ENCODE measurements around the gene RTF1.
"Not testable (repeated sequence)": the region's sequence is repeated elsewhere in the genome, so short reads cannot be mapped to it uniquely, and the experiment has no call there.

RTF1 gene

DNA sequence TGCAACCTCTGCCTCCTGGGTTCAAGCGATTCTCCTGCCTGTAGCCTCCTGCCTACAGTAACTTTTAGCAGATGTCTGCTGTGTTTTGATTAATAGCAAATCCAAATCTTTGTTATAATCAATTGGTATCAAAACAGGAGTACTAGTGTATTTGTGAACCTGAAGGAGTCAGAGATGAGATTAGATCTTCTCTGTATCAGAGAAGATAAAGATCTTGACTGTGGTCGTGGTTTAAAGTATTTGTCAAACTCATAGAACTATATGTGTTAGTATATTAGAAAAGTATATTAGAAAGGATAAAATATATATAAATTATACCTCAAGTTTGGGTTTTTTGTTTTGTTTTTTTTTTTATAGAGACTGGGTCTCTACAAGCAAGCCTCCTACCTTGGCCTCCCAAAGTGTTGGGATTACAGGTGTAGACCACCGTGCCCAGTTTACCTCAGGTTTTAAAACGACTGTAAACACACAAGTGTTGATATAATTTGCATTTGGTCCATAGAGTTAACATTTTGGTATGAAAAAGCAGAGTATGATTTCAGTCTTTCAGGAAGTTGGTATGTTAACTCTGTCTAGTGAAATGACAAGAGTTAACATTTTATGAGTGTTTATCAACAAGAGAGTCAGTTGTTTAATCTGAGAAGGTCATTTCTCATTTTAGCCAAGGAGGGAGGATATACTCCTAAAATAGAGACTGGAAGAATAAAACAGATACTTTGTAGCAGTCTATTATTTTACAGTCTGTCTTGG, 18.3 kb downstream of the RTF1 start:
- DNase-seq = no peak
- intact Hi-C loops (cut with DNase I) = no loop called here

DNA sequence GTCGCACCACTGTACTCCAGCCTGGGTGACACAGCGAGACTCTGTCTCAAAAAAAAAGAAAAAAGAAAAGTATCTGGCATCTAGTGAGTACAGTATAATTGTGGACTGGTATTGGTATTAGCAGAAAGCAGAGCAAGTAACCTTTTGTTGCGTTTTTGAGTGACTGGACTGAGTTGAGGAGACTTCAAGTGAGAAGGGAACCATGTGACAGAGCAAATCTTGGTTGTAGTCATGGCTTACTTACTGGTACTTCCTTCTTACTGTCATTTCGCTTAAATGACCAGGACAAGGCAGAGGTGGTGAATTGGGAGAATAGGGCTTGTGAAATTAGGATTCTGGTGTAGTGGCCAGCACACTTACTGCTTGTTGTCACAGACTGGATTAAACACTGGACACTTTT, 20.6 kb downstream of the RTF1 start:
- DNase-seq = no peak
- intact Hi-C loops (cut with DNase I) = no loop called here

DNA sequence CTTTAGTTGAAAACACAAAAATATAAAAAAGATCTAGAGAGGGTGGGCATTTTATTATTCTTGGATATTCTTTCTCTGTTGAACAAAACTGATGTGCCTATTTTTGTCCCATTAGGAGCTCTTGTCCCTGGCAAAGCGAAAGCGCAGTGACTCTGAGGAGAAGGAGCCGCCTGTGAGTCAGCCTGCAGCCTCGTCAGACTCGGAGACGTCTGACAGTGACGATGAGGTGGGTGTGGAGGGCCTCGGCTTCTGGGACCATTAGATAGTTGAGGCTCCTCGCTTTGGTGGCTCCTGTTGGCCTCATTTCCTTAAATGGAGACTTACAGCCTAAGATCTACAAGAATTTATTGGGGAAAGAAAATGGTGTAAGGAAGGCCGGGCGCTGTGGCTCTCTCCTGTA, 21.3 kb downstream of the RTF1 start:
- DNase-seq = peak in 6 of 10 donors; percentile 12 to 90 (median 42)
- intact Hi-C loops (cut with DNase I) = no loop called here

DNA sequence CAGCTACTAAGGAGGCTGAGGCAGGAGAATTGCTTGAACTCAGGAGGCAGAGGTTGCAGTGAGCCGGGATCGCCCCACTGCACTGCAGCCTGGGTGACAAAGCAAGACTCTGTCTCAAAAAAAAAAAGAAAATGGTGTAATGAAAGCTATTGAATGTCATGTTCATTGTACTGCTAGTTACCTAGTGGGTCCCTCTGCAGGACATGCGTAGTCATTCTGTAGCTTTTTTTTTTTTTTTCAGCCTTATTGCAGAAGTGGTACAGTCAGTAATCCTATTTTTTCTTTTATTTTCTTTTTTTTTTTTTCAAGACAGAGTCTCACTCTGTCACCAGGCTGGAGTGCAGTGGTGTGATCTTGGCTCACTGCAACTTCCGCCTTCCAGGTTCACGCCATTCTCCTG, 21.9 kb downstream of the RTF1 start:
- peak in 1 of 10 donors; percentile 50 for DNase-seq
- intact Hi-C loops (cut with DNase I) = not testable (repeated sequence)

DNA sequence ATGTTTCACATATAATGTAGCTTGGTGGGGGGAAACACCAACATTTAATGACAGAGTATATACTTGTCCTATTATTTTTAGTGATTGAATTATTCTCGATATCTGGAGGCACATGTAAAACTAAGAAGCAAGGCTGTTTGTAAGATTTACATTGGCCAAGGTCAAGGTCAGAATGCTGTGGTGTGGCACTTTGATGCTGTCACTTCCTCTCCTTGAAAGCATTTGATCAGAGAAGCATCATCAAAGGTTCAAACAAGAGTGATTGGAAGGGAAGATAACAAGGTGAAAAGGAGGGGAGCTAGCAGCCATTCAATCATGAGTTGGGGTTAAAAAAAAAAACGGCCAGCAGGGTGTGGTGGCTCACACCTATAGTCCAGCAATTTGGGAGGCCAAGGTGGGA, 26.4 kb downstream of the RTF1 start:
- DNase-seq = no peak
- intact Hi-C loops (cut with DNase I) = no loop called here

DNA sequence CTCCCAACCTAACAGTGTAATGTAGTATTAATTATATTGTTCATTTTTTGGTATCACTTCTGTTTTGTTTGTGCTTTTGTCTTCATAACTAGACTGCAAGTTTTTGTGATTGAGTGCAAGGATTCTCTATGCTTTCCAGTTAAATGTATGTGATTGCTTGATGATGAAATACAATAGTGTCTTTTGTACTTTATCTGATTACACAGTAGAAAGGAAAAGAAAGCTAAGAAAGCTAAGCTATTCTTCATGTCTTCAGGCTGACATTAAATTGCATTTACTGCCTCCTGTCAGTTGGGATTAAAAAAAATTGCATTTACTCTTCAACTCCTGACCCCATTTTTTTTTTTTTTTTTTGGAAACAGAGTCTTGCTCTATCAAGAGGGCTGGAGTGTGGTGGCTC, 28.5 kb downstream of the RTF1 start:
- intact Hi-C loops (cut with DNase I) = no loop called here
- no peak for DNase-seq

DNA sequence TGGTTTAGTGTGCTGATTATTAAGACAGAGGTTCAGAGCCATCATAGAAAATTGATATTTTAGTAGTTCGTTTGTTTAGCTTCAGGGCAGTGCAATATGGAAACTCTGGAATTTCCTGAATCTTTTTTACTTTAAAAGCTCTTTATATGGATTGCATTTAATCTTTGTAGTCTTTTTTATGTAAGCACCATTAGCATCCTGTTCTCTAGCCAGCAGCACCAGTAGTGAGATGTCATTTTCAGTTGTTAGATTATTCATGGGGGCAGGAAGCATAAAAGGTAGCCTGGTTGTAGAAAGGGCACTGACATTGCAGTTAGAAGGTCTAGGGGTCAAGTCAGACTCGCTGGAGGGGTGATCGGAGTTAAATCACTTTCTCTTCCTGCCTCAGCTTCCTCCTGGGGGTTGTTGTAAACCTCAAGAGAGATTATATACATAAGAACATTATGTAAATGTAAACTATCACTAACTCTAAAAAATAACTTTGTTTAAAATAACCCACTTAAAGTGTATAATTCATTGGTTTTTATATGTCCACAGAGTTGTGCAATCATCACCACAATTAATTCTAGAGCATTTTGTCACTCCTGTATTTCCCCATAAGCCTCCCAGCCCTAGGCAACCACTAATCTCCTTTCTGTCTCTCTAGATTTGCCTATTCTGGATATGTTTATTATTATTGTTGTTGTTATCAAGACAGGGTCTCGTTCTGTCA, 45.3 kb downstream of the RTF1 start:
- intact Hi-C loops (cut with DNase I) = loop anchor here (10.0 kb wide), 1 partner anchor 353 kb away; no protein-coding TSS in a partner anchor
- no peak for DNase-seq

DNA sequence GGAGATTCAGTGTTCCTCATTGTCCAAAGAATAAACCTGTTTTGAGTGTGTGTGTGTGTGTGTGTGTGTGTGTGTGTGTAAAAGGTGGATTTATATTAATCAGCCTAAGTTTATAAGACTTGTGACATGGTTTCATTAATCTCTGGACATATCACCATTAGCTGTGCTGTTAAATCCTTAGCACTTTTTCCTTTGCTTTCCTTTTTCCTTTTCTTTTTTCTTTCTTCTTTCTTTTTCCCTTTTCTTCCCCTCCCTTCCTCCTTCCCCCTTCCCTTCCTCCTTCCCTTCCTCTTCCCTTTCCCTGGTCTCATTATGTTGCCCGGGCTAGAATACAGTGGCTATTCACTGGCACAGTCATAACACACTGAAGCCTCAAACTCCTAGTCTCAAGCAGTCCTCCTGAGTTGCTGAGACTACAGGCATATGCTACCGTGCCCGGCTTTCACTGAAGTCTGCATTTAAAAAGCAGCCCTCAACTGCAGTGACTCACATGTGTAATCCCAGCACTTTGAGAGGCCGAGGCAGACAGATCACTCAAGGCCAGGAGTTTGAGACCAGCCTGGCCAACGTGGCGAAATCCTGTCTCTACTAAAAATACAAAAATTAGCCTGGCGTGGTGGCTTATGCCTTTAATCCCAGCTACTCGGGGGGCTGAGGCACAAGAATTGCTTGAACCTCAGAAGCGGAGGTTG, 48.1 kb downstream of the RTF1 start:
- DNase-seq = no peak
- intact Hi-C loops (cut with DNase I) = loop anchor here (10.0 kb wide), 1 partner anchor 350 kb away; no protein-coding TSS in a partner anchor

DNA sequence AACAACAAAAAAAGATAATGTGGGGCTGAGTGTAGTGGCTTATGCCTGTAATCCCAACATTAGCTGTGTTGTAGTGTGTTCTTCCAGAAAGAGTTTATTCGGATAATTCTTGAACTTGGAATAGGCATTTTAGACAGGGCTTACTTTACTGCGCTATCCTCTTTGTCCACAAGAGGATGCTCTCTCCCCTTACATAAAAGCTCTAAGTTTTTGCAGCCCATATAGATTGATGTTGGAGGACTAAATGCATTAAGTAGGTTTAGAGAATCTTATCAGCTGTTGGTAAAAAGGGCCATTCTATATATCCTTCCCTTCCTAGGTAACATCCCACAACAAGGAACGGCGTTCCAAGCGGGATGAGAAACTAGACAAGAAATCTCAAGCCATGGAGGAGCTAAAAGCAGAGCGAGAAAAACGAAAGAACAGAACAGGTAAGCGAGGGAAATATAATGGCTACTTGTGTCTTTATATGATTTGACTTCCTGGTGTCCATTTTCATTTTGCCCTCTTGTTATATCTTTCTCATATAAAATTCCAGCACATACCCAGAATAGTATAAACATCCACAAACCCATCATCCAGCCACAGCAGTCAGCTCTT, 49.0 kb downstream of the RTF1 start:
- intact Hi-C loops (cut with DNase I) = loop anchor here (10.0 kb wide), 1 partner anchor 349 kb away; no protein-coding TSS in a partner anchor
- DNase-seq = no peak

DNA sequence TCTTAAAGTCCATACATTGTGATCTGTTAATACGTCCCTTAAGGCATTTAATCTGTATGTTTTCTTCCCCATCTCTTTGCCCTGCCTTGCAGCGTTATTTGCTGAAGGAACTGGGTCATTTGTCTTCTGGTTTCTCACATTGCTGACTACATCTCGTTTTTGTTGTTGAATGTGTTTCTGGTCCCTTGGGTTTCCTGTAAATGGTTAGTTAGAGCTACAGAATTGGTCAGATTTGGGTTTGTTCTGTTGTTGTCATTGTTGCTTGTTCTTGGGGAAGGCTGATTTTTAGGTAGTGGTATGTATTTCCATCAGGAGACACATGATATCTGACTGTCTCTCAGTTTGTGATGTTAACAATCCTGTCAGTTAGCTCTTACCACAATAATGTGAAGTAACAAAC, 49.8 kb downstream of the RTF1 start:
- no peak for DNase-seq
- intact Hi-C loops (cut with DNase I) = loop anchor here (10.0 kb wide), 1 partner anchor 348 kb away; no protein-coding TSS in a partner anchor

DNA sequence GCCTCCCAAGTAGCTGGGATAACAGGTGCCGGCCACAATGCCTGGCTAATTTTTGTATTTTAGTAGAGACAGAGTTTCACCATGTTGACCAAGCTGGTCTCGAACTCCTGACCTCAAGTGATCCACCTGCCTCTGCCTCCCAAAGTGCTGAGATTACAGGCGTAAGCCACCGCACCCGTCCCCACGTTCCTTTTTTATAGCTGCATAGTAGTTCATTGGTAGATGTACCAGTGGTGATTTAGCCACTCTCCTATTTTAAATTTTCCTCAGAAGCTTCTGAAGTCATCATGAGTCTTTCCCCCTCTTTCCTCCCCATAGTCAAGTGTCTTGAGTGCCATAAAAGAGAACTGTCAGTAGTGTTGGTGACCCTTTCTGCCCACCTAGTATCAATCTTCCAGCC, 52.7 kb downstream of the RTF1 start:
- not testable (repeated sequence) for DNase-seq
- intact Hi-C loops (cut with DNase I) = loop anchor here (10.0 kb wide), 1 partner anchor 345 kb away; no protein-coding TSS in a partner anchor

DNA sequence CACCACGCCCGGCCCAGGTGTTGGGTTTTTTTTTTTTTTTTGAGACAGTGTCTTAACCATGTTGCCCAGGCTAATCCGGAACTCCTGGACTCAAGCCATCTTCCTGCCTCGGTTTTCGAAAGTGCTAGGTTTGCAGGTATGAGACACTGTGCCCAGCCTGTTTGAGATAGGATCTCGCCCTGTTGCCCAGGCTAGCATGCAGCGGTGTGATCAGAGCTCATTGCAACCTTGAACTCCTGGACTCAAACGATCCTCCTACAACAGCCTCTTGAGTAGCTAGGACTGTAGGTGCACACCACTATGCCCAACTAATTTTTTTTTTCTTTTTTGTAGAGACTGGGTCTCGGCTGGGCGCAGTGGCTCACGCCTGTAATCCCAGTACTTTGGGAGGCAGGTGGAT, 56.5 kb downstream of the RTF1 start:
- no peak for DNase-seq
- intact Hi-C loops (cut with DNase I) = no loop called here

DNA sequence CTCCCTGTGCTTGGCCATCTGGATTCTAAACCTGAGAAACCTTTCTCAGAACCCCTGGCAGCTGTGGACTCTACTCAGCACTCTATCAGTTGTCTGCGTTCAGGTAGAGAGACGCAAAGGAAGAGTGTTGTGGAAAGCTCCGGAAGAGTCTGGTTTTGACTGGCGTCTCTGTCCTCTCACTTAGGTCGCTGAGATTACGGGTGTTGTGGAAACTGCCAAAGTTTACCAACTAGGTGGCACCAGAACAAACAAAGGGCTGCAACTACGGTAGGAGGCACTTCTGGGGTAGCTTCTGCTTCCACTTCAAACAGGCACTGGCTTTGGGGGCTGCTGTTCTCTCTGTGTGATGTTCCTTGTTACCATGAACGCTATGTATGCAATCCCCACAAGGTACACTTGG, 57.5 kb downstream of the RTF1 start:
- intact Hi-C loops (cut with DNase I) = no loop called here
- no peak for DNase-seq

DNA sequence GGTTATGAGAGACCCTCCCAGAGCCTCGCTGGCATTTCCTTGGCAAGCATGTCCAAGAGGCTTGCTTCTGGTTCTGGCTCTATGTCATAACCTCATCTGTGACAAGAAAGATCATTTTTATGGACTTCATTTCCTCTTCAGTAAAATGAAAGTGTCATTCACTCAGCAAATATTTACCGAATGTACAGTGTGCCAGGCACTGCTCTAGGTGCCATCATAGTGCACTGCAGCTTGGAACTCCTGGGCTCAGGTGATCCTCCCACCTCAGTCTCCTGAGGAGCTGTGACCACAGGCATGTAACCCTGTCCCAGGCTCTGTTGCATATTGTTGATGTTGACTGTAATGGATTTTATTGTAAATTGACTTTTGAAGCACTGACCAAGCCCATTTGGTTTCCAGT, 58.0 kb downstream of the RTF1 start:
- intact Hi-C loops (cut with DNase I) = no loop called here
- no peak for DNase-seq

DNA sequence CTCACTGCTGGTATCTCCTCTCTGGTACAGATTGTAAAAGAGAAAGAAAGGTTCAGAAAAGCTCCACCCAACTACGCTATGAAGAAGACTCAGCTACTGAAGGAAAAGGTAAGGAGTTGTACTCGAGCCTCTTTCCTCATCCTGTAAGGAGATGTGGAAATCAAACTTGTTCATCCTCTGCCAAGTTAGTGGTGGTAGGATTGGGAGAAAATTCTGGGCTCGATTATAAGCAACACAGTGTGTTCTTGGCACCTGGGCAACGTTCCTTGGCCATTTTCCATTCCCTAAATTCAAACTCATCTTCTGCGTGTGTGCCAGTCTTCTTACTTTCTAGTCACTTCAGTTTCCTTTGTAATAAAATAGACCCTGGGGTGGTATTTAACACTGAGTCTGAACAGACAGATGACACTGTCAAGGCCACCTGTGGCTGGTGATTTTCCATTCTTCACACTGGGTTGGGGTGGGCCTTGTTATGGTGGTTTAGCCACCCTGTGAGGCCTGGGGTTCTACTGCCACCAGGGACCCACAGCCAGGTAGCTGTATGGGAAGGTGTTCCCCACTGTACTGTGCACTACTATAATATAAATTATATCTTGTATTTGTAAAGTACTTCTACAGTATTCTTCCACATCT, 59.6 kb downstream of the RTF1 start:
- DNase-seq = no peak
- intact Hi-C loops (cut with DNase I) = no loop called here

DNA sequence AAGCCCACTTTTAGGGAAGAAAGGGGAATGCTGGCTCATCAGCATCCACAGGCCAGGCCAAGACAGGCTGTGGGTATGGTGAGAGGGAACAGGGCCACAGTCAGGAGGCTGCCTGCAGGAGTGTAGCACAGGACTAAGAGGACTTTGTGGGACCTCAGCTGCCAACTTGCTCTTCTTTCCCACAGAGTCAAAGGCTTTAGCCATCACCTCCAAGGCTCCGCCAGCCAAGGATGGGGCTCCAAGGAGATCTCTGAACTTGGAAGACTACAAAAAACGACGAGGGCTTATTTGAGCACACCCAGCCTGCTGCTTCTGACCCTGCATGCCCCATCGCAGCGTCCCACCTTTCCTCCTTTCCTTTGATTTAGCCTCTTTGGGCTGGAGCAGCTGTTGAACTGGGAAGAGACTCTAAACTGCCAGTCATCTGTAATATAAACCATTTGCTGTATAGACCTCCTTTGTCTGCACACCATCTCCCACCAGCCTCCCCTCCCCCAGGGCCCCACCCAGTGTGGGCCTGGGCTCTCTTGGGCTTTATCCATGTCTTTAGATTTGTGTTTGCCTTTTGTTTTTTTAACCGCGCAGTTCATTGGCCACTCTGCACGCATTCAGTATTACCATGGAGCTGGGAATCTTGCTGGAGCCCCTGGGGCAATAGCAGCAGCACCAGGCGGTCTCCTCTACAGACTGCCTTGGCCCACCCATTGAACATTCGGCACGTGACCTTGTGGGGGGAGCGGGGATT, 63.7 kb downstream of the RTF1 start:
- intact Hi-C loops (cut with DNase I) = no loop called here
- peak in 1 of 10 donors; percentile 22 for DNase-seq

DNA sequence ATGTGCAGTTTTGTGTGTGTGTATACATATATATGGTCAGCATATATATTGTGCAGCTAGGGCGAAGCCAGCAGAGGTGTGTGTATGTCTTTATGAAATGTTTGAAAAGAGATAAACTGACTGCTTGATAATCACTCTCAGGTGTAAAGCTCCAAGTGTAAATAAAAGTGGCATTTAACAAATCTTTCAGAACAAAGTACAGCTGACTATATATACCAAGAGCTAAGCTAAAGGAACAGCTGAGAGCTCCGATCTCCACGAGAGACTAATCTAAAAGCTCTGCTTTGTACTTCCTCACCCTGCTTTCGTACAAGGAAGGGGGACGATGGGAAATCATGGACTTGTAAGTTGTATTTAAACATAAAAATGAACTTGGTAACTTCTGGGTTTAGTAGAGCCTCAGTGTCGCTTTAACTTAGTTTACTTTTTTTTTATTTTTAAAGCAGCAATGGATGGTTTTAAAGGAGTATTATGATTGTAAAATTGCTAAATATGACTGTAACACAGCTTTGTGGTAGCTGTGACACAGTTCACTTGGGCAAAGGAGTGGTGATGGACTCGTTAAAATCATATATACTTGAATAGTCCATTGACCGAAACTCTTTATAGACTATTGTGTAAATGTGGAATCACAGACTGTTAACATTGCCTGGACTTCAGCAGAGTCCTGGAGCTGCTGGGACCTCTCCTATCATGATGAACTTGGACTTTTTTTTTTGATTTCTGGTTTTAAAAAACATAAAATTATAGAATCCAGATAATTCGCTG, 65.4 kb downstream of the RTF1 start:
- intact Hi-C loops (cut with DNase I) = no loop called here
- no peak for DNase-seq

DNA sequence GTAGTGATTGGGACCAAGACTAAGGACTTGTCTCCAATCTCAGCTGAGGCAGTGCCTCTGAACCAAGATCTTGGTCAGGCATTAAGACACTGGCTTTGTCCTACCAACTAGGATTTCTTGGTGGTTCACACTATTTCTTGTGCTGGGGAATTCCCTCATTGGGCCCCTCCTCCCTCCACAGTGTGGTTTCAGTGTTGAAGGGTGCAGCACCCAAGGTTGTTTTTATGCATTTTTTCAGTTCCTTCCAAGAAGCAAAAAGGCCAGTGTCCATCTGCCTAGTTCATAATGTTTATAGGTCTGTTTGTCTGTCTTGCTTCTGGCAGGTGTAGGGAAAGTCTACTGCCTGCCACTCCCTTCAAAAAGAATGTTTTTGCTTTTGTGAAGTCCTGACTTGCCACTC, 66.2 kb downstream of the RTF1 start:
- intact Hi-C loops (cut with DNase I) = no loop called here
- no peak for DNase-seq

DNA sequence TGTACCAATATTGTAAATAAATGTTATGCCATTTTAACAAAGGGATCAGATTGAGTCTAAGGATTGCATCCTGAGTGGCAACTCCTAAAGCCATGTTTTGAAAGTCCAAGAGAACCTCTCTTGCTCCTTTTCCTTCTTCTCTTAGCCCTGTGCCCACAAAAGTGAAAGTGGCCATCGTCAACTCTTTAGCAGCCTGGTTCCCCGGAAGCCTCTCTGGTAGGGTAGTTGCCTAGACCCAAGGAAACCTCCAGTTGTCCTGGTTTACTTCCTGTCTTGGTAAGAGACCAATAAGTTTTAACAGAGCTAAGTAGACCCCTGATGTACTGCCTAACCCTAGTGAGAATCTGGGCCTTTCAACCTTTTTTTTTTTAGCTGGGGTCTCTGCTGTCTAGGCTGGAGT, 66.6 kb downstream of the RTF1 start:
- intact Hi-C loops (cut with DNase I) = no loop called here
- DNase-seq = peak in 1 of 10 donors; percentile 17

Measured in posterior cingulate gyrus (tissue), 11 donors.